Activated naive CD8-positive, alpha-beta T cell treated with anti-CD3 and anti-CD28 coated beads, Interleukin-2, amount 50 U/mL, for 24 hours (primary cell): Measurements from ENCODE around the gene AGPS.
"Not testable (repeated sequence)": the region's sequence is repeated elsewhere in the genome, so short reads cannot be mapped to it uniquely, and the experiment has no call there.

Source experiments
- ATAC-seq: fragments of 150-1000 bp; cut with Tn5 transposase; one replicate; pipeline ENCODE4 v1.10.0; 2021
- DNase-seq: peaks from one replicate; pipeline ENCODE4 v3.0.0; 2021
- H3K27ac Mint-ChIP-seq: one replicate; pipeline ENCODE4 v1.8.0; 2021; ENCODE audit warnings: mild to moderate bottlenecking, mixed read lengths
- H3K27me3 Mint-ChIP-seq: one replicate; pipeline ENCODE4 v1.8.0; 2021; ENCODE audit warnings: mixed read lengths
- H3K36me3 Mint-ChIP-seq: one replicate; pipeline ENCODE4 v1.8.0; 2021; ENCODE audit warnings: low read depth, mixed read lengths
- H3K4me1 Mint-ChIP-seq: one replicate; pipeline ENCODE4 v1.8.0; 2021; ENCODE audit warnings: mixed read lengths
- H3K4me3 Mint-ChIP-seq: one replicate; pipeline ENCODE4 v1.8.0; 2021; ENCODE audit warnings: mild to moderate bottlenecking, moderate library complexity, mixed read lengths
- H3K9me3 Mint-ChIP-seq: one replicate; pipeline ENCODE4 v1.8.0; 2021; ENCODE audit warnings: mixed read lengths

AGPS gene

GRCh38 chr2:177545981-177546585 lies 153.5 kb downstream of the AGPS start:
- DNase-seq (no peak), ATAC-seq (no peak)
- Mint-ChIP-seq H3K9me3 (no peaks in the 10 kb centered on the region), H3K27ac (no peak overlapping the region), H3K4me1 (peaks cover 8% of the 10 kb centered on the region), H3K4me3 (no peak overlapping the region), H3K27me3 (no peaks in the 10 kb centered on the region), H3K36me3 (no peaks in the 10 kb centered on the region)

GRCh38 chr2:177547122-177547521 lies 154.5 kb downstream of the AGPS start:
- H3K27me3 Mint-ChIP-seq = no peaks in the 10 kb centered on the region
- no peak for DNase-seq
- peaks cover 8% of the 10 kb centered on the region for H3K4me1 Mint-ChIP-seq
- no peaks in the 10 kb centered on the region for H3K36me3 Mint-ChIP-seq
- ATAC-seq = peak; percentile 68
- no peak overlapping the region for H3K27ac Mint-ChIP-seq
- no peaks in the 10 kb centered on the region for H3K9me3 Mint-ChIP-seq
- no peak overlapping the region for H3K4me3 Mint-ChIP-seq

- no peaks in the 10 kb centered on the region for H3K9me3 Mint-ChIP-seq
- H3K36me3 Mint-ChIP-seq = no peaks in the 10 kb centered on the region
- DNase-seq = no peak
- no peak overlapping the region for H3K4me3 Mint-ChIP-seq
- no peak for ATAC-seq
- no peaks in the 10 kb centered on the region for H3K27me3 Mint-ChIP-seq
- peaks cover 11% of the 10 kb centered on the region for H3K4me1 Mint-ChIP-seq
- H3K27ac Mint-ChIP-seq = no peak overlapping the region
Observed at GRCh38 chr2:177547772-177548171, 155.2 kb downstream of the AGPS start.

- H3K27ac Mint-ChIP-seq = no peak overlapping the region
- no peaks in the 10 kb centered on the region for H3K36me3 Mint-ChIP-seq
- H3K4me1 Mint-ChIP-seq = peaks cover 20% of the 10 kb centered on the region
- no peaks in the 10 kb centered on the region for H3K27me3 Mint-ChIP-seq
- H3K9me3 Mint-ChIP-seq = no peaks in the 10 kb centered on the region
- DNase-seq (no peak), ATAC-seq (no peak)
- no peak overlapping the region for H3K4me3 Mint-ChIP-seq
Observed at GRCh38 chr2:177548636-177549035, 156.1 kb downstream of the AGPS start.

- Mint-ChIP-seq H3K9me3 (no peaks in the 10 kb centered on the region), H3K27me3 (no peaks in the 10 kb centered on the region), H3K4me1 (peaks cover 21% of the 10 kb centered on the region), H3K27ac (no peak overlapping the region), H3K36me3 (no peaks in the 10 kb centered on the region), H3K4me3 (no peak overlapping the region)
- no peak for ATAC-seq
- DNase-seq = no peak
Observed at GRCh38 chr2:177549171-177549570, 156.6 kb downstream of the AGPS start.

GRCh38 chr2:177550264-177551200 lies 158.0 kb downstream of the AGPS start:
- no peaks in the 10 kb centered on the region for H3K36me3 Mint-ChIP-seq
- no peak overlapping the region for H3K4me3 Mint-ChIP-seq
- peaks cover 17% of the 10 kb centered on the region for H3K4me1 Mint-ChIP-seq
- H3K27me3 Mint-ChIP-seq = no peaks in the 10 kb centered on the region
- H3K9me3 Mint-ChIP-seq = no peaks in the 10 kb centered on the region
- no peak for ATAC-seq
- no peak for DNase-seq
- H3K27ac Mint-ChIP-seq = no peak overlapping the region

- not testable (repeated sequence) for ATAC-seq, DNase-seq, H3K27me3 Mint-ChIP-seq, H3K27ac Mint-ChIP-seq, H3K36me3 Mint-ChIP-seq, H3K4me3 Mint-ChIP-seq, H3K9me3 Mint-ChIP-seq
- peaks cover 17% of the 10 kb centered on the region for H3K4me1 Mint-ChIP-seq
Observed at GRCh38 chr2:177551360-177551759, 158.8 kb downstream of the AGPS start.

GRCh38 chr2:177551989-177552421 lies 159.4 kb downstream of the AGPS start:
- H3K36me3 Mint-ChIP-seq = no peaks in the 10 kb centered on the region
- H3K27ac Mint-ChIP-seq = peak overlapping the region; percentile 99
- no peaks in the 10 kb centered on the region for H3K9me3 Mint-ChIP-seq
- ATAC-seq (no peak), DNase-seq (no peak)
- H3K4me1 Mint-ChIP-seq = peaks cover 15% of the 10 kb centered on the region
- H3K4me3 Mint-ChIP-seq = peak overlapping the region; percentile 95
- H3K27me3 Mint-ChIP-seq = no peaks in the 10 kb centered on the region

- ATAC-seq (peak; percentile 98), DNase-seq (peak; percentile 86)
- Mint-ChIP-seq H3K27me3 (no peaks in the 10 kb centered on the region), H3K4me1 (peaks cover 13% of the 10 kb centered on the region), H3K36me3 (no peaks in the 10 kb centered on the region), H3K9me3 (no peaks in the 10 kb centered on the region), H3K4me3 (peak overlapping the region; percentile 95), H3K27ac (peak overlapping the region; percentile 99)
Observed at GRCh38 chr2:177552422-177553175, 160.0 kb downstream of the AGPS start.

GRCh38 chr2:177553176-177553884 lies 160.8 kb downstream of the AGPS start:
- H3K4me3 Mint-ChIP-seq = peak overlapping the region; percentile 95
- no peaks in the 10 kb centered on the region for H3K36me3 Mint-ChIP-seq
- no peak for ATAC-seq
- no peaks in the 10 kb centered on the region for H3K27me3 Mint-ChIP-seq
- peaks cover 13% of the 10 kb centered on the region for H3K4me1 Mint-ChIP-seq
- peak overlapping the region; percentile 99 for H3K27ac Mint-ChIP-seq
- peak; percentile 2 for DNase-seq
- no peaks in the 10 kb centered on the region for H3K9me3 Mint-ChIP-seq

- Mint-ChIP-seq H3K9me3 (no peaks in the 10 kb centered on the region), H3K36me3 (no peaks in the 10 kb centered on the region), H3K27ac (no peak overlapping the region), H3K4me1 (peaks cover 13% of the 10 kb centered on the region), H3K4me3 (no peak overlapping the region), H3K27me3 (no peaks in the 10 kb centered on the region)
- DNase-seq (no peak), ATAC-seq (no peak)
Observed at GRCh38 chr2:177554365-177554764, 161.8 kb downstream of the AGPS start.

- DNase-seq = no peak
- Mint-ChIP-seq H3K36me3 (no peaks in the 10 kb centered on the region), H3K4me1 (peaks cover 13% of the 10 kb centered on the region), H3K9me3 (no peaks in the 10 kb centered on the region), H3K4me3 (no peak overlapping the region), H3K27me3 (no peaks in the 10 kb centered on the region), H3K27ac (no peak overlapping the region)
- no peak for ATAC-seq
Observed at GRCh38 chr2:177556153-177556552, 163.6 kb downstream of the AGPS start.

GRCh38 chr2:177557794-177558193 lies 165.2 kb downstream of the AGPS start:
- no peak overlapping the region for H3K4me3 Mint-ChIP-seq
- ATAC-seq = no peak
- no peak overlapping the region for H3K27ac Mint-ChIP-seq

GRCh38 chr2:177559638-177560037 lies 167.1 kb downstream of the AGPS start:
- no peak for DNase-seq
- H3K27ac Mint-ChIP-seq = no peak overlapping the region
- no peak for ATAC-seq
- H3K36me3 Mint-ChIP-seq = no peaks in the 10 kb centered on the region
- H3K4me1 Mint-ChIP-seq = no peaks in the 10 kb centered on the region
- no peaks in the 10 kb centered on the region for H3K27me3 Mint-ChIP-seq
- no peaks in the 10 kb centered on the region for H3K9me3 Mint-ChIP-seq
- no peak overlapping the region for H3K4me3 Mint-ChIP-seq

More at GRCh38 chr2:177557794-177558193, 165.2 kb downstream of the AGPS start:
- Mint-ChIP-seq H3K36me3 (no peaks in the 10 kb centered on the region), H3K27me3 (no peaks in the 10 kb centered on the region), H3K9me3 (no peaks in the 10 kb centered on the region), H3K4me1 (peaks cover 10% of the 10 kb centered on the region)
- no peak for DNase-seq
